KBM-7 (cell line): Measurements from ENCODE around the gene GPR61.

ENCODE experiments used
- DNase-seq: peaks from one replicate; pipeline ENCODE4 v3.0.0-alpha.2; 2015
- in situ Hi-C: fragments of 300-500 bp; cut with MboI; formaldehyde crosslinking; loops from 2 replicates; pipeline ENCODE4 v1.14.3; 2020; ENCODE audit warnings: low sequenced_read_pairs, low pct_unique_long_range_greater_than_20kb, mixed read lengths

GPR61 gene

GRCh38 chr1:109508001-109508872 is 31.4 kb upstream of the GPR61 start:
- no peak for DNase-seq
- in situ Hi-C loops: no loop called here

- no peak for DNase-seq
- in situ Hi-C loops: no loop called here
Observed at GRCh38 chr1:109508873-109509175, 30.8 kb upstream of the GPR61 start.

GRCh38 chr1:109509176-109510134 is 30.2 kb upstream of the GPR61 start, which contains the start of gene AMIGO1:
Gene AMIGO1 (minus strand): TSS chr1:109509727. CDS start chr1:109508912, 815 bp downstream.
- in situ Hi-C loops: no loop called here
- DNase-seq: peak; percentile 57

GRCh38 chr1:109513110-109513710 is 26.5 kb upstream of the GPR61 start:
- in situ Hi-C loops: no loop called here
- no peak for DNase-seq

GRCh38 chr1:109514846-109515245 is 24.8 kb upstream of the GPR61 start:
- in situ Hi-C loops: no loop called here
- no peak for DNase-seq

- DNase-seq: no peak
Observed at GRCh38 chr1:109516872-109517271, 22.8 kb upstream of the GPR61 start.

GRCh38 chr1:109517337-109517736 is 22.3 kb upstream of the GPR61 start:
- no peak for DNase-seq
- in situ Hi-C loops: no loop called here

More at GRCh38 chr1:109516872-109517271, 22.8 kb upstream of the GPR61 start:
- in situ Hi-C loops: no loop called here

- in situ Hi-C loops: no loop called here
- no peak for DNase-seq
Observed at GRCh38 chr1:109521002-109521951, 18.4 kb upstream of the GPR61 start.

GRCh38 chr1:109522026-109522425 is 17.6 kb upstream of the GPR61 start:
- in situ Hi-C loops: no loop called here
- DNase-seq: no peak

GRCh38 chr1:109523706-109524105 is 16.0 kb upstream of the GPR61 start:
- no peak for DNase-seq
- in situ Hi-C loops: no loop called here

- in situ Hi-C loops: loop anchor here (25.0 kb wide), 1 partner anchor 460 kb away; the partner anchor contains the start of gene AHCYL1
Observed at GRCh38 chr1:109527098-109527811, 12.4 kb upstream of the GPR61 start.

GRCh38 chr1:109527846-109528695 is 11.6 kb upstream of the GPR61 start:
- no peak for DNase-seq
- in situ Hi-C loops: loop anchor here (25.0 kb wide), 1 partner anchor 459 kb away; the partner anchor contains the start of gene AHCYL1

More at GRCh38 chr1:109527098-109527811, 12.4 kb upstream of the GPR61 start:
- no peak for DNase-seq

GRCh38 chr1:109528712-109529111 is 11.0 kb upstream of the GPR61 start:
- DNase-seq: no peak
- in situ Hi-C loops: loop anchor here (25.0 kb wide), 1 partner anchor 459 kb away; the partner anchor contains the start of gene AHCYL1

GRCh38 chr1:109529881-109530456 is 9.7 kb upstream of the GPR61 start:
- DNase-seq: no peak
- in situ Hi-C loops: loop anchor here (25.0 kb wide), 1 partner anchor 457 kb away; the partner anchor contains the start of gene AHCYL1

- in situ Hi-C loops: loop anchor here (25.0 kb wide), 1 partner anchor 457 kb away; the partner anchor contains the start of gene AHCYL1
- no peak for DNase-seq
Observed at GRCh38 chr1:109530457-109531087, 9.1 kb upstream of the GPR61 start.

GRCh38 chr1:109531380-109531779 is 8.3 kb upstream of the GPR61 start:
- in situ Hi-C loops: loop anchor here (25.0 kb wide), 1 partner anchor 456 kb away; the partner anchor contains the start of gene AHCYL1
- no peak for DNase-seq
